Left kidney (tissue), 2 donors: ENCODE data around the gene NRXN3. TPM values are rescaled to one million over a fixed set of nuclear protein-coding genes. Genes with fewer than 3 reads are reported as not detected.

Experiments used
- DNase-seq: peaks from one replicate; pipeline ENCODE4 v3.0.0-alpha.2; 2013
- polyA plus RNA-seq: library from polyadenylated mRNA; unstranded; fragments of 120-200 nt; gene quantifications from one replicate; pipeline ENCODE4 v1.2.1, GENCODE V29; 2013; ENCODE audit not compliant: insufficient read length

NRXN3 gene
- polyA plus RNA-seq, 1 donor: 9.0 TPM

GRCh38 chr14:79482825-79483224, 1312.7 kb downstream of the NRXN3 start:
- DNase-seq: no peak

GRCh38 chr14:79483477-79484388, 1313.6 kb downstream of the NRXN3 start:
- no peak for DNase-seq

GRCh38 chr14:79487632-79488031, 1317.5 kb downstream of the NRXN3 start:
- DNase-seq: no peak

GRCh38 chr14:79491161-79491560, 1321.0 kb downstream of the NRXN3 start:
- DNase-seq: no peak

- DNase-seq: no peak
Measured at GRCh38 chr14:79493081-79493645, 1323.0 kb downstream of the NRXN3 start.

- DNase-seq: no peak
Measured at GRCh38 chr14:79496701-79497100, 1326.5 kb downstream of the NRXN3 start.

- no peak for DNase-seq
Measured at GRCh38 chr14:79500489-79500888, 1330.3 kb downstream of the NRXN3 start.

- DNase-seq: no peak
Measured at GRCh38 chr14:79502136-79502750, 1332.1 kb downstream of the NRXN3 start.

GRCh38 chr14:79502751-79503148, 1332.6 kb downstream of the NRXN3 start:
- no peak for DNase-seq

GRCh38 chr14:79510659-79511058, 1340.5 kb downstream of the NRXN3 start:
- DNase-seq: no peak

GRCh38 chr14:79511146-79511545, 1341.0 kb downstream of the NRXN3 start:
- DNase-seq: no peak

GRCh38 chr14:79513446-79513845, 1343.3 kb downstream of the NRXN3 start:
- DNase-seq: no peak

GRCh38 chr14:79514700-79515099, 1344.5 kb downstream of the NRXN3 start:
- no peak for DNase-seq

GRCh38 chr14:79515158-79515557, 1345.0 kb downstream of the NRXN3 start:
- no peak for DNase-seq

GRCh38 chr14:79516009-79516408, 1345.8 kb downstream of the NRXN3 start:
- DNase-seq: no peak

- no peak for DNase-seq
Measured at GRCh38 chr14:79525416-79525815, 1355.2 kb downstream of the NRXN3 start.

GRCh38 chr14:79528828-79529416, 1358.7 kb downstream of the NRXN3 start:
- no peak for DNase-seq

GRCh38 chr14:79530555-79530954, 1360.4 kb downstream of the NRXN3 start:
- no peak for DNase-seq

- DNase-seq: no peak
Measured at GRCh38 chr14:79534703-79535353, 1364.7 kb downstream of the NRXN3 start.

- DNase-seq: no peak
Measured at GRCh38 chr14:79540394-79540793, 1370.2 kb downstream of the NRXN3 start.

- DNase-seq: no peak
Measured at GRCh38 chr14:79542121-79542520, 1371.9 kb downstream of the NRXN3 start.

GRCh38 chr14:79543348-79543747, 1373.2 kb downstream of the NRXN3 start:
- DNase-seq: no peak
